ENCODE measurements around the gene GRM8.

The GRM8 gene

DNA sequence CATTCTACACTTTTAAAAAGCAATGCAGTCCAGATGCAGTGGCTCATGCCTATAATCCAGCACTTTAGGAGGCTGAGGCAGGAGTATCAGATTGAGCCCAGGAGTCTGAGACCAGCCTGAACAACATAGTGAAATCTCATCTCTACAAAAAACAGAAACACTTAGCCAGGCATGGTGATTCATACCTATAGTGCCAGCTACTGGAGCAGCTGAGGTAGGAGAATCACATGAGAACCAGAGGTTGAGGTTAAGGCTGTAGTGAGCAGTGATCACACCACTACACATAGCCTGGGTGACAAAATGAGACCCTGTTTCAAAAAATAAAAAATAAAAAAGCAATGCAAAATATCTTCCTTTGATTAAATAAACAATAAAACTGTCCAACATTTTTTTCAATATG lies 205.2 kb downstream of the GRM8 start:
- DNase-seq (ENCODE audit: low read depth): no peak
- no peak overlapping the region for H3K4me3 ChIP-seq (ENCODE audit: low read depth, low read length)

- H3K4me3 ChIP-seq (ENCODE audit: low read depth, low read length): no peak overlapping the region
- DNase-seq (ENCODE audit: low read depth): no peak
Measured at GRCh38 chr7:127041689-127042452, 210.9 kb downstream of the GRM8 start.

- no peak for DNase-seq (ENCODE audit: low read depth)
- no peak overlapping the region for H3K4me3 ChIP-seq (ENCODE audit: low read depth, low read length)
Measured at GRCh38 chr7:127040042-127040441, 212.7 kb downstream of the GRM8 start.

DNA sequence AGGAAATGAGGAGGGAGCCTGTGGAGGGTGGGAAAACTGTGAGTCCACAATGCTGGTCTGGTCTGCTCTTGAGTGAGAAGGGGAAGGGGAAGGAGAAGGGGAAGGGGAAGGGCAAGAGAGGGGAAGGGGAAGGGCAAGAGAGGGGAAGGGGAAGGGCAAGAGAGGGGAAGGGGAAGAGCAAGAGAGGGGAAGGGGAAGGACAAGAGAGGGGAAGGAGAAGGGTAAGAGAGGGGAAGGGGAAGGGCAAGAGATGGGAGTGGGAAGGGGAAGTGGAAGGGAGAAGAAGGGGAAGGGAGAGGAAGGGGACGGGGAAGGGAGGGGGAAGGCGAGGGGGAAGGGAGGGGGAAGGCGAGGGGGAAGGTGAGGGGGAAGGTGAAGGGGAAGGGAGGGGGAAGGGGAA lies 213.2 kb downstream of the GRM8 start:
- no peak overlapping the region for H3K4me3 ChIP-seq (ENCODE audit: low read depth, low read length)
- no peak for DNase-seq (ENCODE audit: low read depth)

GRCh38 chr7:127035203-127035849 lies 217.4 kb downstream of the GRM8 start:
- no peak for DNase-seq (ENCODE audit: low read depth)
- H3K4me3 ChIP-seq (ENCODE audit: low read depth, low read length): no peak overlapping the region

DNA sequence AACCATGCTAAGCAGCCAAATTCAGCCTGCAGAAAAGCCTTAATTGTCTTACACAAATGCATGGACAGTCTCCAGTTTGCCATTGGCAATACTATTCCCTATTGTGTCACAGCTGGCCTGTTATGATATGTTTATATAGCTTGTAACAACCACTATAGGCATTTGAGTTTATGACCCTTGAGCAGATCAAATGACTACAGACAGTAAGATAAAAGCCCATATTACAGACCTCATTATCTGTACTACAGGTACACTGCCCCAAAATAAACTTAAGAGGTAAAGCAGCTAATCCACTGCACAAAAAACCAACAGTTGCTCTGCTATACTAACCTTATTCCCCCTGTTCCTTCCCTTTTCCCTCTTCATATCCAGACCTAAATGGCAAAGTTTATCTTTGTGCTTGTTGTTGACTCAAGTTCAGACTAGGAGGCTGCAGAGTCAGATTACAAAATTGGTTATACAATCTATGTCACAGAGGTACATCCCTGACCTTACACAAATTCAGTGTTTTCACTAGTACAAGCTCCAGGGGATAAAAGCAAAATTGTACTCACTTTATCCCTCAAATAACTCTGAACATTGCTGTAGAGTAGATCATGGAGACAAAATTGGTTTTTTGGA lies 218.4 kb downstream of the GRM8 start:
- no peak for DNase-seq (ENCODE audit: low read depth)
- H3K4me3 ChIP-seq (ENCODE audit: low read depth, low read length): no peak overlapping the region

DNA sequence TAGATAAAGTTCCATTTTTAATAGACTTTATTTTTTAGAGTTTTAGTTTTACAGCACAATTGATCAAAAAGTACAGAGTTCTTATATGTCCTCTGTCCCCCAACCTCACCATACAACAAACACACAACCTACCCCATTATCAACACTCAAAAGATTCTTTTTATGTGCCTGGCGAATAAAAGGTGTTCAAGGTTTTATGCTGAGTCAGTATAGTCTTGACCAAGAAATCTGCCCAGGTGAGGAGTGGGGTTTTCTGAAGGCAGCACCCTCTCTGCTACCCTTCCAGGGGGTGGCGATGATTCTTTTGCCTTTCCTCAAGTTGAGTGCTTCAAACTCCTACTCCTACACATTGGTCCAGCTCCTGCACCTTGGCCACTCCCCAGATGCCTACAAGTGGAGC lies 222.9 kb downstream of the GRM8 start:
- no peak for DNase-seq (ENCODE audit: low read depth)
- no peak overlapping the region for H3K4me3 ChIP-seq (ENCODE audit: low read depth, low read length)

DNA sequence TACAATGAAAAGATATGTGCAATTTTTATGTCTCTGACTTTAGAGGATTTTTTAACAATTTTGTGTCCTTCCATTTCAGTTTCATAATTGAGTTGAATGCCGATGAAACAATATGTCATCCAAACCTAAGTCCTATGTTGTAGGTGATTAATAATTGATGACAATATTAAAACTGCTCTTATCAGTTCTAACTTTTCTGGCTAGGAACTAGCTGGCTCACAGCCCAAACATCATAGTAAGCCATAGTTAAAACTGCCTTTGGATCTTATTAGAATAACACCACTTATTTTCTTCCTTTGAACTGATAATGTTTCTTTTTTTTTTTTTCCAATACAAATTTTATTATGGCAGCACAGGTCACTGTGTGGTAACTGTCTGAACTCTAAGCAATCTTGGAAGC lies 230.9 kb downstream of the GRM8 start:
- no peak overlapping the region for H3K4me3 ChIP-seq (ENCODE audit: low read depth, low read length)
- DNase-seq (ENCODE audit: low read depth): no peak

- no peak overlapping the region for H3K4me3 ChIP-seq (ENCODE audit: low read depth, low read length)
- DNase-seq (ENCODE audit: low read depth): no peak
Measured at GRCh38 chr7:127021019-127021738, 231.6 kb downstream of the GRM8 start.

- no peak for DNase-seq (ENCODE audit: low read depth)
Measured at GRCh38 chr7:127018889-127019288, 233.9 kb downstream of the GRM8 start.

DNA sequence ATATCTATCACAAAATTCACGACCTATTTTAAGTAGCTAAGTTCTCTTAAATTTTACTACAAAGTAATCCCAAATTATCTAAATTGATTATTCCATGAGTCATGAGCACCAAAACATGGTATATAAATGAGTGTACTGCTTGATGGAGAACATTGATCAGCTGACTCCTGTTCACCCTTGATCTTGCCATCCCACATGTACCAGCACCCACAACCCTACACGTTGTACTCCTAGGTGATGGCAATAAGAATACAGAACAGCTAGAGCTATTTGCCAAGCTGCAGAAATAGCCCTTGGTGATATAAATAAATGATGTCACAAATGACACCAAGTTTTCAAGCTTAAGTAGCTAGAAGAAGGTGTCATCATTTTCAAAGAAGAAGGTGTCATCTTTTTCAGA lies 235.5 kb downstream of the GRM8 start:
- DNase-seq (ENCODE audit: low read depth): no peak
- no peak overlapping the region for H3K4me3 ChIP-seq (ENCODE audit: low read depth, low read length)

More at GRCh38 chr7:127018889-127019288, 233.9 kb downstream of the GRM8 start:
- no peak overlapping the region for H3K4me3 ChIP-seq (ENCODE audit: low read depth, low read length)

GRCh38 chr7:127000725-127001124 lies 252.0 kb downstream of the GRM8 start:
- H3K4me3 ChIP-seq (ENCODE audit: low read depth, low read length): no peak overlapping the region
- no peak for DNase-seq (ENCODE audit: low read depth)

GRCh38 chr7:126996659-126997058 lies 256.1 kb downstream of the GRM8 start:
- H3K4me3 ChIP-seq (ENCODE audit: low read depth, low read length): no peak overlapping the region
- no peak for DNase-seq (ENCODE audit: low read depth)

GRCh38 chr7:126993626-126994213 lies 259.0 kb downstream of the GRM8 start:
- DNase-seq (ENCODE audit: low read depth): no peak
- no peak overlapping the region for H3K4me3 ChIP-seq (ENCODE audit: low read depth, low read length)

DNA sequence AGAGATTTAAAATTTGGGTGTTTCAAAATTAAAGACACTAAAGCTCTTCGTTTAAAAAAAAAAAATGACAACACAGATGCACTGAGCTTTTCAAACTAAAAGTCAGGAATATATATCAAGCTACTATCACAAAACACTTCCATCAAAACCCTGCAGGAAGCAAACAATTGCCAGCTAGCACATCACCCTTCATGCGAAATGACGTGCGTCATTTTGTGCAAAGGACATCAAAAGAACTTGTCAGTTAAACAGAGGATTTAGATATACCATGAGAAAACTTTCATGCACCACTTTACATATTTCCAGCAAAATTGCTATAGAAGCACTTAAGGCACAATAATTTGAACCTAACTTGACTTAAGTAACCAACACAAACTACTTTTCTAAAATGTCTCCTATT lies 264.7 kb downstream of the GRM8 start:
- DNase-seq (ENCODE audit: low read depth): no peak

GRCh38 chr7:126979722-126980121 lies 273.0 kb downstream of the GRM8 start:
- DNase-seq (ENCODE audit: low read depth): no peak
- no peak overlapping the region for H3K4me3 ChIP-seq (ENCODE audit: low read depth, low read length)

More for the DNA sequence above, 264.7 kb downstream of the GRM8 start:
- H3K4me3 ChIP-seq (ENCODE audit: low read depth, low read length): no peak overlapping the region

DNA sequence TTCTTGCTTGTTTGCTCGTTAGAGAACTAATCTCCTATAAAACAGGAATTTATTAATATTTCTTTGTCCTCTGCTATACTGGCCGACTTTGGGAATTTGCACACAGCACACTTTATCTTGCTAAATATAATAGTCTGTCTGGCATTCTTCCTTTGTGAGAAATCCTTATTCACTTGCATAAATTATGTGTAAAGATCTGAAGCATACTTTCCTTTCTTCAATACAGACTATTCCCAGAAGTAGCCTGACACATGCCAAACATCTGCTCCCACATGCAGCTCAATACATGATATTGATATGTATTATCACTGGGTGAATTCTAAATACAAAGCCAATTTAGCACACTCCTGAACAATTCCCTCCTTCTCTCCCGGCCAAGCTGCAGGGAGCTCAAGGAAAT lies 273.9 kb downstream of the GRM8 start:
- H3K4me3 ChIP-seq (ENCODE audit: low read depth, low read length): no peak overlapping the region
- DNase-seq (ENCODE audit: low read depth): no peak

DNA sequence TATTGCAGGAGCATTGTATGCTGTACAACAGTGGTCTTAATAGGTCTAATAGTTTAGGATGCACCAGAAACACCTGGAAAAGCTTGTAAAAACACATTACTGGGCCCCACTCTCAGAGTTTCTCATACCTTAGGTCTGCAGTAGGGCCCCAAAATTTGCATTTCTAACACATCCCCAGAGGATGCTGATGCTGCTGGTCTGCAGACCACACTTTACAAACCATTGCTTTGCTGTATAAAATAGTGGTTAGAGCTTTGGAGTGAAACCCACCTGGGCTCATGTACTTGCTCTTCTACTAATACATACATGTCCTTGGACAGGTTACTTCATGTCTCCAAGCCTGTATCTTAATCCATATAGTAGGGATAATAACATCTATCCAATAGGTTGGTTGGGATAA lies 279.7 kb downstream of the GRM8 start:
- no peak for DNase-seq (ENCODE audit: low read depth)
- H3K4me3 ChIP-seq (ENCODE audit: low read depth, low read length): no peak overlapping the region

DNA sequence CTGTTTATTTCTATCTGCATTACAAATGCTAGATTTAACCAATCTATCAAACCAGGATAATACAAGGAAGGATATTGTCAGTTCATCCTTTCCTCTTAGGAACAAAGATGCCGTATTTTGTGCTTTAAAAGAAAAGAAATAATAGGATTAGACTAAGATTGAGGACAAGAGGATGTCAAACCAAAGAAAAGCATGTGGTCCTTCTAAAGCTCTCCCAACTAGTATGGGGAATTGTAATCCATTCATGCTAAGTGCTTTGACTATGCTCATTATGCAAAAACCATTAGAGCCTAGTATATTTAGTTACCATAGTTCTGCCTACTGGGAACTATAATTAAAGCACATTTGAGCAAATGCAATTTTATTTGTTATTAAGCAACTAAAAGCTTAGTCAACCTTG lies 280.2 kb downstream of the GRM8 start:
- no peak overlapping the region for H3K4me3 ChIP-seq (ENCODE audit: low read depth, low read length)
- DNase-seq (ENCODE audit: low read depth): no peak

DNA sequence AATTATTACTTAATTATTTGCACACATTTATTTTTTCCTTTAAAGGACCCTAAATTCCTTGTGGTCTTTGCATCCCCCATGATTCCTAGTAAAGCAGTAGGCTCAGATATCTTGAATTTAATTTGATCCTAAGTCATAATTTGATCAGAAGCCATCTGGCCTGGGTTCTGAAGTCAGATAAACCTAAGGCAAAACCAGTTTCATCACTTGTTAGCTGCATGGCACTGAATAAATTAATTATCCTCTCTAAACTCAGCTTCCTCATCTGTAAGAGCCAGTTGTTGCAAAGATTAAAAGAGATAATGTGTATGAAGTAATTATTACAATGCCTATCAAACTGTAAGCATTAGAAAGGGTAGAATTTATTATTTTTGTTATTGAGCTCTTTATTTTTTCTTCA lies 293.1 kb downstream of the GRM8 start:
- no peak for DNase-seq (ENCODE audit: low read depth)
- H3K4me3 ChIP-seq (ENCODE audit: low read depth, low read length): no peak overlapping the region

Measured in skeletal muscle cell (primary cell).